HG03521 (cell line): Measurements from ENCODE around the gene SPINK1.
A peak's percentile ranks its signal among the peaks of the same experiment; 100 is the strongest.
"Not testable (repeated sequence)": the region's sequence is repeated elsewhere in the genome, so short reads cannot be mapped to it uniquely, and the experiment has no call there.

Experiments used
- ATAC-seq: cut with Tn5 transposase; IDR thresholded peaks from one replicate; pipeline ENCODE4 v1.9.1; 2021; ENCODE audit warnings: mild to moderate bottlenecking, moderate library complexity; ENCODE audit not compliant: unreplicated experiment

The SPINK1 gene

DNA sequence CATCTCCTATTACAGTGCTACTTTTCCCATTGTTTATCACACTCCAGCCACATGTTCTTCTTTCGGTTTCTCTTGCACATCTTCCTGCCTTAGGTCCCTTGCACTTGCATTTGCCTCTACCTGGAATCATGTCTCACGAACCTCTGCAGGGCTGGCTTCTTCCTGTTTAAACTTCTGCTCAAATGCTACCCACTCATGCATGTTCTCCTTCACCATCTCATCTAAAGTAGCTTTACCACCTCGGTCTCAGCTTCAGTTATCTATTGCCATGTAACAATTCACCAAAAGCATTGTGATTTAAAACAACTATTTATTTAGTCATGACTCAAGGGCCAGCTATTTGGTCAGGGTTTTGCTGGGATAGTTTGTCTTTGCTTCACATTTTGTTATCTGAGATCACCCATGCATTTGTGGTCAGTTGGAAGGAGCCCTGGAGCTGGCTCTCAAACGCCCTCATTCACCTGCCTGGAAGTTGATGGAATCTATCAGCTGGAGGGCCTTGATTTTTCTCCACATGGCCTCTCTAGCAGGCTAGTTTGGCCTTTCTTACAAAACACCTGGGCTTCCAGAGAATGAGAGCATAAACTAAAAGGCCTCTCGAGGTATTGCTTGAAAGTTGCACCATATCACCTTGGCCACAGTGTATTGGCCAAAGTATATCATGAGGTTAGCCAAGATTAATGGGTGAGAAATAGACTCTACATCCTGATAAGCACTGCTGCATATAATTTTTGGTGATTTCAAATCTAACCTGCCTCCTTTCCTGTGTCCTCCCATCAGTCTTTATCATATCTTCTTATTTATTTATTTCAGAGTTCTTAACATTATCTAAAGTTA, 21.4 kb downstream of the SPINK1 start:
- ATAC-seq: no peak

DNA sequence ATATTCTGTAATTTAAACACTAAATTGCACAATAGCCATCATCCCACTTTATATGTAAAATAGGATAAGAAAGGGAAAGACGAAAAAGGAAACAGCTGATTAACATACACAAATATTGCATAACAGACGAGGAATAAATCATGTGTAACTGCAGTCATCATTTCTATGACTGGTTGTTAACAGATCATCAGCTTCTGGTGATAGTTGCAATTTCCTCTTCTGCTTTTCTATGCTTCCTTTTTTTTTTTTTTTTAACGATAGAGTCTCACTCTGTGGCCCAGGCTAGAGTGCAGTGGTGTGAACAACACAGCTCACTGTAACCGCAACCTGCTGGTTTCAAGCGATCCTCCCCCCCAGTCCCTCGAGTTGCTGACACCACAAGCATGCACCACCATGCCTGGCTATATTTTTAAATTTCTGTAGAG, 26.4 kb downstream of the SPINK1 start:
- ATAC-seq: peak; percentile 83

DNA sequence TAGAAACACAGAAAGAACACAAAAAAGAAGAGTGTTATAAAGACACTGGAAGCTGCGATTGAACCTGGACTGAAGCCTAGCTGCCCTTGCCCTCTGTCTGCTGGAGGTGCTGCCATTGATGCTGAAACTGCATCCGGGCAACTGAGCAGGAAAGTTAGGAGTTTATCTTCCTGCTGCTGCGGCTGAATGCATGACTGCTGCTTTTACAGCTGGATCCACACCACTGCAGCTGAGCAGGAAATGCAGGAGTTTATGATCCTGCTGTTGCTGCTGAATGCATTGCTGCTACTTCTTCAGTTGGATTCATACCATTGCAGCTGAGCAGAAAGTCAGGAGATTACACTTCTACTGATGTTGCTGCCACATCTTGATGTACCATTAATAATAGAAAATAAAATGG, 27.1 kb downstream of the SPINK1 start:
- ATAC-seq: no peak

DNA sequence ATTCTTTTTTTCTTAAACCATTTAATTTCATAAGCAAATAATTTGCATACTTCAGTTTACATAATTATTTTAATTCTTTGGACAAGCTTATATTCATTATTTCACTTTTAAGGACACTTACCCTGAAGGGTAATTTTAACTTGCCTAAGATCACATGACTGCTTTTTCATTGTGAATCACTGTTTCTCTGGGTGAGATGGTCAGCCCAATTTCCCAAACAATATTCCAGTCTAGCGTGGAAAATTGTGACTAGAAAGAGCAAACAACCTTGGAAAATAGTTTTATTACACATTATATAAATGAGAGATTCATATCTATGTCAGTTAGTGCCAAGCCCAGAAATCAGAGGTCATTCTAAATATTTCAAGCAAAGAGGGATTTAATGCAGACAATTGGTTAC, 27.5 kb downstream of the SPINK1 start:
- ATAC-seq: no peak

DNA sequence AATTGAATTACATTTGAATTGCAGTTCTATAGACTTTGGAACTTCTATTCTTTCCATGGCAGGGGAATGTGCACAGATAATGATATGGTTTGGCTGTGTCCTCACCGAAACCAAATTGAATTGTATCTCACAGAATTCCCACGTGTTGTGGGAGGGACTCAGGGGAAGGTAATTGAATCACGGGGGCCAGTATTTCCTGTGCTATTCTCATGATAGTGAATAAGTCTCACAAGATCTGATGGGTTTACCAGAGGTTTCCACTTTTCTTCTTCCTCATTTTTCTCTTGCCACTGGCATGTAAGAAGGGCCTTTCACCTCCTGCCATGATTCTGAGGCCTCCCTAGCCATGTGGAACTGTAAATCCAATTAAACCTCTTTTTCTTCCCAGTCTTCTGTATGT, 28.3 kb downstream of the SPINK1 start:
- not testable (repeated sequence) for ATAC-seq

DNA sequence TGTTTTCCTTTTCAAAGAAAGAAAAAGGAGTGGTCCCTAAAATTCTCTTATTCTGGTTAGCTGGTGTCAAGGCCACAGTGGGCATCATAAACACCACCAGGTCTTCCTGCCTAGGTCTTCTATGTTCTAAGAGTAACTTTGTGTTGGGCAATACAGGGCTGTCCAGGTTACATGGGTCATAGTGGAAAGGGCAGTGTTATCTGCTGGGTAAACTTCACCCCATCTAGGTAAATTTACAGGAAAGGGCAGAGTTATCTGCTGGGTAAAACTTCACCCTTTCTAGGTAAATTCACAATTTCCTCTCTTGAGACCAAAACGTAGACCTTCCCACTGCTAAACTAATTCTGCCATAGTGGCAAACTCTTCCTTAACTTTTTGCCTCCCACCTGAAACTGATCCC, 30.0 kb downstream of the SPINK1 start:
- ATAC-seq: no peak

DNA sequence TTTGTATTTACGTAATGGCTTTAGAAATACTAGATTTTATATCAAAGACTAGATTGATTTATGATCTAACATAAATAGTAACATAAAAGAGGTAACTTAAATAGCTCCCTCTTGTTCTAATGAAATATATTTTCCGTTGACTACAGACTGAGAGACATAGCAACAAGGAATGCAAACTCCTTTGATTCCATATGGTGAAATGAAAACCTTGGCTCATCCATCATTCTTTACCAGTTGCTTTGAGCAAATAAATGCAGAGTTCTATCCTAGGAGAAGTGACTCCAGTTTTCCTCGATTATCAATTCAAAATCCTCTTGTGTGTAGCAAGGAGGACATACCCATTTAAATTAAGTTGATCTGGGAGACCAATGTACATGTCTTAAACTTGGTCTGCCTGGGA, 31.0 kb downstream of the SPINK1 start:
- ATAC-seq: no peak

DNA sequence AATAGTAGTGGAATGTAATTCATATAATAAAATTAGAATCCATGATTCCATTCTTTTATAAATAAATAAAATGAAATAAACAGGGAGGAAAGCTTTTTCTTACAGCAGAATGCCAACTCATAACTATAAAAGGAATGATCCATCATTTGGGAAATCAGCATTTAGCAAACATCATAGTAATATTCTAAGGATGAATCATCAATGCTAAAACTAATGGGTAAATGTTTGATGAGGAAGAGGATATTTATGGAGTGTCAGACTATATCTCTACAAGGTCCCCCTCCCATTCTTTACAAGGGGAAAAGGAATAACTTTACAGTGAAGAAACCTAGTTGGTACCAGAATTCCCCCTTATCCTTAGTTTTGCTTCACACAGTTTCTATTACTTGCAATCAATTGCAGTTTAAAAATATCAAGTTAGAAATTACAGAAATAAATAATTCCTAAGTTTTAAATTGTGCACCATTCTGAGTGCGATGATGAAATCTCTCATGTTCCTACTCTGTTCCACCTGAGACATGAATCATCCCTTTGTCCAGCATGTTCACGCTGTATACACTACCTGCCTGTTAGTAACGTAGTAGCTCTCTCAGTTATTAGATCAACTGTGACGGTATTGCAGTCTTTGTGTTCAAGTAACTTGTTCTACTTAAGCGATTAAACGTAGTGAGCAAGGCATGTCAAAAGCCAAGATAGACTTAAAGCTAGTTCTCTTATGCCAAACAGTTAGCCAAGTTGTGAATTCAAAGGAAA, 34.7 kb downstream of the SPINK1 start:
- no peak for ATAC-seq

DNA sequence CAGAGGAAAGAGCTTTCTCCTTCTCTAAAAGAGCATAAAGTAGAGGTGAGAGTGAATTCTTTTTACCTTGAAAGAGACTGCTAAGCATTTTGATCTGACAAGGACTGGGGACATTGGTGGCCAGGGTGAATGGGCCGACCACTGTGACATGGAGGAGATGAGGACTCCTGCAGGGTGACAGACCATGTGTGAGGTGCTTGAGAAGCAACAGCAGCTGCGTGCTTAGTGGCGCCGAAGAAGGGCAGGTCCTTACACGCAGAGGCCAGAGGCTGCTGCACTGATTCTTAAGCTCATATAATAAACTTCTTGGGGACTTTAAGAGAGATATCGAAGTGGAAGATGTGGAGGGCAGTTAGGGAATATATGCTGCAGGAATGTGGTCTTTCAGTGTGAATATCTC, 40.3 kb downstream of the SPINK1 start:
- ATAC-seq: no peak

DNA sequence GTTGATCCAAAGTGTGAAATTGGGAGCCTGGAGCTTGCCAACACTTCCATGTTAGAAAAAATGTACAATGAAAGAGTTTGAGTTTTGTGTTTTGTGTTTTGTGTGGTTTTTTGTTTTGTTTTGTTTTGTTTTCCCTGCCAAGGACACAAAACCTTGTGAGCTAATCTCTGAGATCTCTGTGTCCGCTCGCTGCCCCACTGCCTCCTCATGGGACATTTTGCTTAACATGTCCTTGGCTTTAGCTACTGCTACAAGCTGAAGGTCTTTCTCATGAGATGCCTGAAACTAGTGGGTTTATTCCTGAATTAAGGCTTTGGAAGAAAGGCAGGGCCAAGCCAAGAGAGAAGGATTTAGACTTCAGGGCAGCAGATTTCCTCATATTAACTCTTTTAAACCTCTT, 41.7 kb downstream of the SPINK1 start:
- no peak for ATAC-seq

DNA sequence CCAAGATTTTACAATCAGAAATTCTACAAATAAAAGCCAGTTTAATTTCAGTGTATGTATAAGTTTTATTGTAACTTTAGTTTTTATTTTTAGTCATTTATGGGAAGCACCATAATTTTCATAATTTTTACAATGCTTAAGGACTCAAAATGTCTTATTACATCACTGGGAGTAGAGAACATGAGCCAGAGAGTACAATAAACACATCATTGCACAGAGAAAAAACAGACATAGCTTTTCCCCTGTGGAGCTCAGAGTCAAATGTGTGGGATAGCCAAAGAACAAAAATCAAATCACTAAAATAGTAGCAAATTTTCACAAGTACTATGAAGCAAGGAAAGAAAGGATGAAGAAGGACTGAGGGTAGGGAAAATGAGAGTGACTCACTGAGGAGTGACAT, 43.4 kb downstream of the SPINK1 start:
- no peak for ATAC-seq

DNA sequence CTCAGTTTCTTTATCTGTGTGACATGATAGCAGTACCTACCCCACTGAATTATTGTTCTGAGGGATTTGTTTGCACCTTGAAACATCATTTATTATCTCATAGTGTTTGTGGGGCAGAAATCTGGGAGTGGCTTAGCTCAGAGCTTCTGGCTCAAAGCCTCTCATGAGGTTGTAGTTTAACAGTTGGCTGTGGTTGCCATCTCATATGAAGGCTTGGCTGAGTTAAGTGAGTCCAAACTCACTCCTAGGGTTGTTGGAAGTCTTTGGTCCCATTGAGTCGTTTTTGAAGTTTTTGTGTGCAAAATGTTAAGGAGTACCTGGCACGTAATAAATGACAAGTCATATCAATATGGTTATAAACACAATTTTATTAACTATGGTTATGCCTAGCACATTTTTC, 45.3 kb downstream of the SPINK1 start:
- no peak for ATAC-seq

DNA sequence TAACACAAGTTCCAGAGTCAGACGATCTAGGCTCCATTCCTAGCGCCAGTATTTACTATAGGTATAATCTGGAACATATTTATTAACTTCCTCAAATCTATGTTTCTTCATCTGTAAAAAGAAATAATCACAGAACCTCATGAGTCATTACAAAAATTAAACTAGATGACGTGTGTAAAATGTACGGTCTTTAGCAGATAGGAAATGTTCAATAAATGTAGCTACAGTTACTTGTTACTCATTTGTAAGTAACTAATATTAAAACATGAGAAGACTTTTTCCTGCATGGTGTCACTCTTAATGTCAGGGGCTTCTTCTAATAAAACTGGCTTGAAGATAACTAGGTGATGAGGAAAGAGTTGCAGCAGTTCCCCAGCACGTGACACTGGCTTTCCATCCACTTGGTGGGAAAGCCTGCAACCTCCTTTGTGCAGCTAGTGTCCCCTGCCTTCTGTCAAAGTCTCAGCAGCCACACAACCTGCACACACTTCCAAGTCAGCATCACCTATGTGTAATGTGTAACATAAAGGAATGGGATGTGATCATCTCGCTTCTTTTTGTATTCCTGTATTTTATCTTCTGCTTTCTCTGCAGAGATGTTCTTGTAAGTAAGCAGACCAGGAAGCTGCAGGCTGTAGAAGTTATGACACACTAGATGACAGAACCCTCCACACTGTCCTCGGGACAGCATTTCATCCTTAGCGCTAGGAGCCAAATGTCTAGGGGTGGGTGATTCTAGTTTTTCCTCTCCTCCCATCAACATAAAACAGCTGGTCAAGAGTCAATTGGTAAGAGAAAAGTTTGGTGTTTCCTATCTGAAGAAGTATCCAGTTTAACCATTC, 47.1 kb downstream of the SPINK1 start:
- no peak for ATAC-seq

DNA sequence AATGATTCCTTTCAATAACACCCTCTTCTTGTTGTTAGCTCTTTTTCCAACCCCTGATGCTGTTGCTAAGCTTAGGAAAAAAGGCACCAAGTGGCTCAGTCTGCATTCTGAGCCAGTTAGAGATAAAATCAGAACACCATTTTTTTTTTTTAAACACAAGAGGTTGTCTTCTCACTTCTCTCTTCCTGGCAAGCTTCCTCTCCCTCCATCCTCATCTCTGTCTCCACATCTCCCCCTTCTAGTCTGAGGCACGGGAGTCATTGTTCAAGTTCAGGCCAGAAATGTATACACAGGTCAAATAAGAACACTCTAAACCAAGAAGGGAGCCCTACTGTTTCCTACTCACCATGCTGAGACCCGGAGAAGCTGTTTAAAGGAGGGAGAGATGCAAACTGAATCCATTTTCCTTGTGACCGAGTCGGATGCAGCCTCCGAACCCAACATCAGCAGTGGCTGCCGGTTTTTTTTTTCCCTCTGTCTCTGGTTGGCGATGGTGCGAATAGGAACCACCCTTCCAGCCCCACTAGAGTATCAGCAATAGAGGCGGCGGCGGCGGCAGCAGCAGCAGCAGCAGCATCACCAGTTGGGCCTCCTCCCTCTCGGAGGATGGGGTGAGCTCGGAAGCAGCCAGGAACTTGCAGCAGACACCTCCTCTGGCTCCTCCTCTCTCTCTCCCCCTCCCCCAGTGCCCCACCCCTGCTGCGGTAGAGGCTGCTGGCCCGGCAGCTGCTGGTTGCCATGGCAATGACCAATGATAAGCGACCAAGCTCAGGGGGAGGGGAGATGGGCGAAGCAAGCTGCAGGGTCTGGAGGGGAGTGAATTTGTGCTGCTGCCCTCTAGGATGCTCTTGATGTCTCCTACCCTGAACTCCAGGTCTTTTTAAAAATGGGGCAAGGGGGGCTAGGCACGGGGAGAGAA, 49.1 kb downstream of the SPINK1 start, which contains the start of gene JAKMIP2:
JAKMIP2 (minus strand) TSS at position 619 of the 919 bp plus-strand sequence. CDS start 110,922 bp downstream, outside the sequence.
- ATAC-seq: peak; percentile 70

DNA sequence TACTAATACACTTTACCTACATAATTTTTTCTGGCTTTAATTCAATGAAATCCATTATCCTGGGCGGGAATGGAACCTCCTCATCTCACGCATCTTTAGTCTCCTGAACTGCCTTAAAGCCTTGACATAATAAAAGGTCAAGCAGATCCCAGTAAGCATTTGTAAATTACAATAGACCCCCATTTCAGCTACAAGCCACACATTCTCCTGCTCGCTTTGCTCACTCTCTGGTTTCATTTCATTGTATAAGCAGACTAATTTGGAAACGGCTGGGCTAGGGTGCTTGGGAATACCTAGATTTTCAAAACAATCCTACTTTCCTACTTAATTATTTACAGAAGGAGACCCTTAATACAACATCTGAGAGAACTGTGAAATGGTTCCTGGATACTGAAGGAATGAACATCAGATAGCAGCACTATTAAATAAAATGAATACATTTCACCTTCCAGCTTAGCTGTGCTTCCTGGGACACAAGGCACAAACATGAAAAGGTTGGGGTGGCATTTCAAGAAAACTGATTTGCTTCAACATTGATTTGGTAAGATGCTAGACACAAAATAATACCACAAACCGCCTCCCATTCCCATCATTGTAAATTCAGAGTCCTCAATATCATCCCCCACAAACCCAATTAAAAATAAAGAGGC, 50.4 kb downstream of the SPINK1 start:
- no peak for ATAC-seq

DNA sequence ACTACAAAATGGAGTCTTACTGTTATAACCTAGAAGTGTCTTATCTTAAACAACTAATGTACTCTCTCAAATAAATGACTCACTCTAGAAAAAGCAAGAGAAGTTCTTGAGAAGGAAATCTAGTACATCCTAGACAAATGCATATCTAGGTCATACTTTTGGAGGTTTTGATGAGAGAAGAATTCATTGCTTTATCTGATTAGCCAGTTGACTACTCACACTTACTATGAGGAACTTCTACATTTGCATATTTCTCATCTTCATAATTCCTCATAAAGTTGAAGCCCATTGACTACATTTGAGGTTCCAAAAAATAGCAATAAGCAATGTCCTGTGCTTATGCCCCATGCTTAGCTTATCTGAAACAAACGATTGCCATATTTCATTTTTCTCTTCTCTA, 51.8 kb downstream of the SPINK1 start:
- ATAC-seq: no peak

DNA sequence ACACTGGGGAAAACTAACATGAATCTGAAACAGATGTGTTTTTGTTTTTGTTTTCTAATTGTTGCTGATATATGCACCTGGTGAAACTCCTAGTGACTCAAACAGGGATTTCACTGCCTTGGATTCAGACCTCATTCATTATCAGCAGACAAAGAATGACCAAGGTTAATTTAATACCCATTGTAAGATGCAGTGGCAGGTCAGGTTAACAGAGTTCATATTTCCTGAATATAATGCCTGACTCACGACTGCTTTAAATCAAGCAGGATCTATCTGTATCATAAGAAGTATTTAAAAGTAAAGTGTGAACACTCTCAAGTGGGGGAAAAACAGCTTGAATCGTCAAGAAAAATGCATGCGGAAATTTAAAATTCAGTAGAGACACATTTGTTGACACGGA, 54.5 kb downstream of the SPINK1 start:
- ATAC-seq: no peak
